ENCODE results near the gene DSC3. TPM values are rescaled to one million over a fixed set of nuclear protein-coding genes. Genes with fewer than 3 reads are reported as not detected.

Gene DSC3
- total RNA-seq, 1 donor from 2014 or later: 3.3 TPM

GRCh38 chr18:31057917-31058316 is 15.4 kb upstream of the DSC3 start:
- DNase-seq (ENCODE audit: low read depth): no peak
- H3K27me3 ChIP-seq (ENCODE audit: control insufficient read depth, insufficient read depth, low read length): no peaks in the 10 kb centered on the region
- H3K4me3 ChIP-seq (ENCODE audit: low read depth, low read length): no peak overlapping the region
- H3K36me3 ChIP-seq (ENCODE audit: control insufficient read depth, insufficient read depth, low read length): no peaks in the 10 kb centered on the region
- TF ChIP-seq CTCF (IDR thresholded peaks at IDR 0.05; ENCODE audit: insufficient read depth, low read length, poor library complexity, severe bottlenecking): no peak

GRCh38 chr18:31057051-31057450 is 14.5 kb upstream of the DSC3 start:
- Histone ChIP-seq H3K36me3 (ENCODE audit: control insufficient read depth, insufficient read depth, low read length) (no peaks in the 10 kb centered on the region), H3K4me3 (ENCODE audit: low read depth, low read length) (no peak overlapping the region), H3K27me3 (ENCODE audit: control insufficient read depth, insufficient read depth, low read length) (no peaks in the 10 kb centered on the region)
- no peak for DNase-seq (ENCODE audit: low read depth)
- TF ChIP-seq CTCF (IDR thresholded peaks at IDR 0.05; ENCODE audit: insufficient read depth, low read length, poor library complexity, severe bottlenecking): no peak

GRCh38 chr18:31056296-31056695 is 13.8 kb upstream of the DSC3 start:
- Histone ChIP-seq H3K4me3 (ENCODE audit: low read depth, low read length) (no peak overlapping the region), H3K27me3 (ENCODE audit: control insufficient read depth, insufficient read depth, low read length) (no peaks in the 10 kb centered on the region), H3K36me3 (ENCODE audit: control insufficient read depth, insufficient read depth, low read length) (no peaks in the 10 kb centered on the region)
- TF ChIP-seq CTCF (IDR thresholded peaks at IDR 0.05; ENCODE audit: insufficient read depth, low read length, poor library complexity, severe bottlenecking): no peak
- DNase-seq (ENCODE audit: low read depth): no peak

GRCh38 chr18:31050635-31051034 is 8.1 kb upstream of the DSC3 start:
- Histone ChIP-seq H3K36me3 (ENCODE audit: control insufficient read depth, insufficient read depth, low read length) (no peaks in the 10 kb centered on the region), H3K4me3 (ENCODE audit: low read depth, low read length) (no peak overlapping the region), H3K27me3 (ENCODE audit: control insufficient read depth, insufficient read depth, low read length) (no peaks in the 10 kb centered on the region)
- TF ChIP-seq CTCF (IDR thresholded peaks at IDR 0.05; ENCODE audit: insufficient read depth, low read length, poor library complexity, severe bottlenecking): no peak
- DNase-seq (ENCODE audit: low read depth): no peak

- TF ChIP-seq CTCF (IDR thresholded peaks at IDR 0.05; ENCODE audit: insufficient read depth, low read length, poor library complexity, severe bottlenecking): no peak
- Histone ChIP-seq H3K27me3 (ENCODE audit: control insufficient read depth, insufficient read depth, low read length) (peaks cover 2% of the 10 kb centered on the region), H3K4me3 (ENCODE audit: low read depth, low read length) (no peak overlapping the region), H3K36me3 (ENCODE audit: control insufficient read depth, insufficient read depth, low read length) (no peaks in the 10 kb centered on the region)
- no peak for DNase-seq (ENCODE audit: low read depth)
These were observed 6.6 kb upstream of the DSC3 start for GRCh38 chr18:31049189-31049588.

GRCh38 chr18:31048216-31048615 is 5.7 kb upstream of the DSC3 start:
- H3K4me3 ChIP-seq (ENCODE audit: low read depth, low read length): no peak overlapping the region
- peaks cover 11% of the 10 kb centered on the region for H3K27me3 ChIP-seq (ENCODE audit: control insufficient read depth, insufficient read depth, low read length)
- no peak for TF ChIP-seq CTCF (IDR thresholded peaks at IDR 0.05; ENCODE audit: insufficient read depth, low read length, poor library complexity, severe bottlenecking)
- DNase-seq (ENCODE audit: low read depth): no peak
- no peaks in the 10 kb centered on the region for H3K36me3 ChIP-seq (ENCODE audit: control insufficient read depth, insufficient read depth, low read length)
